Subcutaneous abdominal adipose tissue (tissue), 5 donors: Measurements from ENCODE around the gene PRSS21.
A peak's percentile ranks its signal among the peaks of the same experiment; 100 is the strongest.

Experiments used
- H3K27ac ChIP-seq: one replicate; pipeline ENCODE4 v1.7.0; 2013; ENCODE audit warnings: low read depth, mild to moderate bottlenecking, inconsistent platforms, low read length, moderate library complexity
- H3K27me3 ChIP-seq, 5 donors: one replicate each; pipeline ENCODE4 v1.7.0; 2013; ENCODE audit warnings: low read length in 5 of 5, inconsistent platforms in 1 of 5; ENCODE audit not compliant: control insufficient read depth in 5 of 5, insufficient read depth in 4 of 5
- H3K36me3 ChIP-seq, 5 donors: one replicate each; pipeline ENCODE4 v1.7.0; 2013; ENCODE audit warnings: low read length in 5 of 5; ENCODE audit not compliant: control insufficient read depth in 5 of 5, insufficient read depth in 5 of 5
- H3K4me1 ChIP-seq, 5 donors: one replicate each; pipeline ENCODE4 v1.7.0; 2013; ENCODE audit warnings: low read length in 5 of 5, mild to moderate bottlenecking in 3 of 5, moderate library complexity in 1 of 5; ENCODE audit not compliant: control insufficient read depth in 5 of 5, insufficient read depth in 5 of 5
- H3K4me3 ChIP-seq, 5 donors: one replicate each; pipeline ENCODE4 v1.7.0; 2013; ENCODE audit warnings: low read length in 5 of 5, low read depth in 1 of 5
- H3K9ac ChIP-seq, 5 donors: one replicate each; pipeline ENCODE4 v1.7.0; 2013; ENCODE audit warnings: low read length in 5 of 5, mild to moderate bottlenecking in 4 of 5, moderate library complexity in 3 of 5
- H3K9me3 ChIP-seq, 5 donors: one replicate each; pipeline ENCODE4 v1.7.0; 2013; ENCODE audit warnings: low read length in 5 of 5; ENCODE audit not compliant: control insufficient read depth in 5 of 5
- donor health status: healthy.
- donor health status: healthy.
- donor health status: healthy.
- donor health status: healthy.
- donor health status: healthy.

Gene PRSS21

DNA sequence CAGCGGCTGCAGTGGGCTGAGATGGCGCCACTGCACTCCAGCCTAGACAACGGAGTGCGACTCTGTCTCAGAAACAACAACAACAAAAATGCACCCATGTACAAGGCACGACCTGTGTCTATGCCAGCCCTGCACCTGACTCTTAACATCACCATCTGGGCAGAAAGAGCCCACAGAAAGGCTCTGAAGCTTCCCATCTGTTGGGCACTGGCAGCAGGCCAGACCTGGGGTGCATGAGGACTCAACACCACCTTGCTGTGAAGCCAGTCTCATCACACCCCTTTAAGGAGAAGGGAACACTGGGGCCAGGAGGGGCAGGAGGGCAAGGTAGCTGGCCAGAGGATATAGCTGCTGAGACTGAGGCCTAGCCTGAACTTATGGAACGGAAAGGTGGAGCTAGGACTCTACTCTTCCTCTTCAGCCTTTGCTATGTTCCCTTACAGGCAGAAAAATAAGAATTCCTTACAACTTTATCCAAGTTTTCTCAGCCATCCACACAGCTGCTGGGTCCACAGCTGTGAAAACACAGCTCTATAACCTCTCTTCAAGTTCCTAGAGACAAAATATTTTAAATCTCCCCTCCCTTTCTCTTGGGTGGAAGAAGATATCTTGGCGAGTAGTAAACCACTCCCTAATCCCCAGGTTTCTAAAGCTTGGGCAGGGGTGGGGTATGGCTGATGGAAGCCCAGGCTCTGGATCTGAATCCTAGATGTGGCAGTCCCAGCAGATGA lies 42.7 kb upstream of the PRSS21 start:
- peaks cover 0 to 58% (median 53%) of the 10 kb centered on the region in 5 donors for H3K36me3 ChIP-seq
- H3K9me3 ChIP-seq: no peaks in the 10 kb centered on the region
- H3K4me3 ChIP-seq: no peak overlapping the region
- no peak overlapping the region for H3K27ac ChIP-seq
- H3K27me3 ChIP-seq: no peaks in the 10 kb centered on the region
- H3K4me1 ChIP-seq: peaks cover 12 to 54% (median 35%) of the 10 kb centered on the region in 5 donors
- H3K9ac ChIP-seq: peak overlapping the region in 3 of 5 donors; percentile 16 to 81 (median 41)

- Histone ChIP-seq H3K9me3 (no peaks in the 10 kb centered on the region), H3K9ac (peak overlapping the region in 1 of 5 donors; percentile 81), H3K4me1 (peaks cover 12 to 45% (median 28%) of the 10 kb centered on the region in 5 donors), H3K27ac (no peak overlapping the region), H3K27me3 (no peaks in the 10 kb centered on the region), H3K4me3 (no peak overlapping the region), H3K36me3 (peaks cover 0 to 49% (median 44%) of the 10 kb centered on the region in 5 donors)
Measured at GRCh38 chr16:2775131-2775716, 41.8 kb upstream of the PRSS21 start.

DNA sequence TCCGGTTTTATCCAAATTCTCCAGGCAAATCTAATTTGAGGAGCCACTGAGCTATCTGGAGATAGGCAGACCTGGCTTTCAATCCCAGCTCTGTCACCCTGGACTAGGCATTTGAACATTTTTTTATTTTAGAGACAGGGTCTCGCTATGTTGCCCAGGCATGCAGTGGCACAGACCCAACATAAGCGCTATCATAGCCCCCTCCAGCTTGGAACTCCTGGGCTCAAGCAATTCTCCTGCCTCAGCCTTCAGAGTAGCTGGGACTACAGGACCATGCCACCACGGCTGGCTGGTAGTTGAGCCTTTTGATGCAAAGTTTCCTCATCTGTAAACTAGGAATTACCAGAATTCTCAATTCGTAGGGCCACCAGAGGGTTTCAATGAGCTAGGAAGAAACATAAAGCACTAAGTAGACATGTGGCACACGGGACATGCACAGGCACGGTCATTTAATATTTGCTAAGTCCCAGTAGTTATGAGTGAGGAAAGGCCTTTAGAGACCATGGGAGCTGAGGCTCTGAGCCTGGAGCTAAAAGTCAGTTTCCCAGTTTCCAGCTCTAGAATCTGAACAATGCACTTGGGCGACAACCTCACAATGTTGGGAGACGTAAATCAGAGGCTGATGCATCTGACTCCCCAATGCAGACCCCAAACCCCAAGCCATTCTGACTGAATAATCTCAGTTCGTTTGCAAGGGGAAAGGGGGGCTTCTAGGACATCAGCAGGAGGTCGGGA lies 41.1 kb upstream of the PRSS21 start:
- peak overlapping the region; percentile 50 for H3K27ac ChIP-seq
- peaks cover 12 to 43% (median 28%) of the 10 kb centered on the region in 5 donors for H3K4me1 ChIP-seq
- no peaks in the 10 kb centered on the region for H3K9me3 ChIP-seq
- H3K9ac ChIP-seq: peak overlapping the region; percentile 72 to 85 (median 79)
- no peaks in the 10 kb centered on the region for H3K27me3 ChIP-seq
- peaks cover 0 to 42% (median 37%) of the 10 kb centered on the region in 5 donors for H3K36me3 ChIP-seq
- peak overlapping the region; percentile 59 to 83 (median 80) for H3K4me3 ChIP-seq

- peaks cover 0 to 35% (median 30%) of the 10 kb centered on the region in 5 donors for H3K36me3 ChIP-seq
- H3K27ac ChIP-seq: peak overlapping the region; percentile 50
- no peaks in the 10 kb centered on the region for H3K27me3 ChIP-seq
- H3K4me1 ChIP-seq: peaks cover 12 to 38% (median 28%) of the 10 kb centered on the region in 5 donors
- H3K4me3 ChIP-seq: peak overlapping the region; percentile 59 to 83 (median 80)
- H3K9me3 ChIP-seq: no peaks in the 10 kb centered on the region
- H3K9ac ChIP-seq: peak overlapping the region; percentile 72 to 85 (median 79)
Measured at GRCh38 chr16:2776500-2777139, 40.4 kb upstream of the PRSS21 start.

- H3K4me3 ChIP-seq: peak within 1 kb of the TSS; percentile 86 to 98 (median 91)
- peak within 1 kb of the TSS; percentile 79 to 100 (median 99) for H3K9ac ChIP-seq
- H3K27me3 ChIP-seq: peaks cover 0 to 4% (median 0%) of the 10 kb centered on the region in 5 donors
- peaks cover 12 to 38% (median 28%) of the 10 kb centered on the region in 5 donors for H3K4me1 ChIP-seq
- peaks cover 0 to 27% (median 23%) of the 10 kb centered on the region in 5 donors for H3K36me3 ChIP-seq
- H3K27ac ChIP-seq: peak within 1 kb of the TSS; percentile 93
- no peaks in the 10 kb centered on the region for H3K9me3 ChIP-seq
Measured at GRCh38 chr16:2777231-2777902, 39.7 kb upstream of the PRSS21 start, which contains the start of gene ELOB. ELOB (minus strand) TSS chr16:2777280; CDS start chr16:2777239, 41 bp downstream.

GRCh38 chr16:2777903-2778629 lies 39.0 kb upstream of the PRSS21 start:
- H3K27ac ChIP-seq: peak overlapping the region; percentile 93
- H3K4me1 ChIP-seq: peaks cover 12 to 36% (median 28%) of the 10 kb centered on the region in 5 donors
- H3K9ac ChIP-seq: peak overlapping the region; percentile 77 to 100 (median 99)
- peaks cover 0 to 21% (median 16%) of the 10 kb centered on the region in 5 donors for H3K36me3 ChIP-seq
- H3K4me3 ChIP-seq: peak overlapping the region; percentile 86 to 98 (median 91)
- no peaks in the 10 kb centered on the region for H3K9me3 ChIP-seq
- H3K27me3 ChIP-seq: peaks cover 0 to 8% (median 2%) of the 10 kb centered on the region in 5 donors

- Histone ChIP-seq H3K36me3 (peaks cover 0 to 15% (median 11%) of the 10 kb centered on the region in 5 donors), H3K9me3 (no peaks in the 10 kb centered on the region), H3K4me1 (peaks cover 12 to 36% (median 28%) of the 10 kb centered on the region in 5 donors), H3K27ac (no peak overlapping the region), H3K27me3 (peaks cover 4 to 13% (median 5%) of the 10 kb centered on the region in 5 donors), H3K9ac (peak overlapping the region in 1 of 5 donors; percentile 100), H3K4me3 (peak overlapping the region; percentile 86 to 98 (median 91))
Measured at GRCh38 chr16:2778630-2778958, 38.4 kb upstream of the PRSS21 start.

- Histone ChIP-seq H3K9ac (no peak overlapping the region), H3K27ac (no peak overlapping the region), H3K4me3 (no peak overlapping the region), H3K4me1 (peaks cover 12 to 36% (median 28%) of the 10 kb centered on the region in 5 donors), H3K27me3 (peaks cover 7 to 21% (median 9%) of the 10 kb centered on the region in 5 donors), H3K9me3 (no peaks in the 10 kb centered on the region), H3K36me3 (peaks cover 0 to 9% (median 7%) of the 10 kb centered on the region in 5 donors)
Measured at GRCh38 chr16:2779151-2779920, 37.7 kb upstream of the PRSS21 start.
